Measurements from ENCODE around the gene CDK11A. TPM values are rescaled to one million over a fixed set of nuclear protein-coding genes. Genes with fewer than 3 reads are reported as not detected.

The CDK11A gene
- total RNA-seq, result 13.0 and 13.2 TPM in 2 replicates
- polyA plus RNA-seq (2012), result 24.8 TPM

DNA sequence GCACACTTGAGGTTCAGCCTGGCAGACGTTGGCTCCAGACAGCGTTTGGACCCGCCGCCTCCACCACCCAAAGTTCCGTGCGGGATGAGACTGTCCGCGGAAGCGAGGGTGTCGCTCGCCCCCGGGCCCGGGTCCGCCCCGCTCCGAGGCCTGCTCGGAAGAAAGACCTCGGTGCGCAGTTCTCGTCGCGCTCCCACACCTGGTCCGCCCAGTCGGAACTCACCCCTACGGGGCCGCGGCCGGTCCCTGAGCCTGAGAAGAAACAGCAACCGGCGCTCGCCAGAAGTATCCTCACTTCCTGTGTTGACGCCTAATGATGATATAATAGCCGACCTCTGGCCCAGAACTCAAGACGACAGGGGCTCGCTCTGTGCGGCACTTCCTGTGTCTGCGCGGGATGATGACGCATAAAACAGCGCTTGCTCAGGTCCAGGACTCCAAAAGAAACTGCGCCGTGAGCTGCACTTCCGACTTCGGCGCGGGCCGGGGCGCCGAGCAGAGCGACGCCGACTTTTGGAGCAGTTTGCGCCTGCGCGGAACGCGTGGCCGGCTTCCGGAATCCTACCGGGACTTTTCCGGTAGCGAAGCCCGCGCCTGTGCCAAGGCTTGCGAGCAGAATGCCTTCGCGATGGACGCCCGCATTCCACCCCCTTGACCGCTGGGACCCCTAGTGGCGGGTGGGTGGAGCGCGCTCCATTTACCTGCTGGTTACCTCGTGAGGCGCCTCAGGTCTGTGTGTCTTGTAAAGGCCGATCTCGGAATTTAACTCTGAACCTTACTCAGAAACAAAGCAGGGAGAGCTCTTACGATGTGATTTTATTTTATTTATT, at the start of gene CDK11A:
TSS of gene CDK11A (minus strand) at position 323 of the 830 bp plus-strand sequence. CDS start 1,539 bp downstream, outside the sequence.
- DNase-seq (ENCODE audit: low read depth), result peak; percentile 99

DNA sequence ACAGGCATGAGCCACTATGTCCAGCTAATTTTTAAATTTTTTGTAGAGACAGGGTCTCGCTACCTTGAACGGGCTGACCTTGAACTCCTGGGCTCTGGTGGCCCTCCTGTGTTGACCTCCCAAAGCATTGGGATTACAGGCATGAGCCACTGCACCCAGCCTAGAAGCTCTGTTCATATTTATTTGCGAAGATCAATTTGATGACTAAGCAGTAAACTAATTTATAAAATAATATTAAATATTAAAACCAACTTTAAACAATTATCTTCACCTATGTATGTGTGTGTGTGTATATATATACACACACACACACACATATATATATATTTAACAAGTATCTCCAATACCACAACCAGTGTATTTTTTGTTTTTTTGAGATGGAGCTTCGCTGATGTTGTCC, 49.7 kb upstream of the CDK11A start:
- DNase-seq (ENCODE audit: low read depth), result no peak

DNA sequence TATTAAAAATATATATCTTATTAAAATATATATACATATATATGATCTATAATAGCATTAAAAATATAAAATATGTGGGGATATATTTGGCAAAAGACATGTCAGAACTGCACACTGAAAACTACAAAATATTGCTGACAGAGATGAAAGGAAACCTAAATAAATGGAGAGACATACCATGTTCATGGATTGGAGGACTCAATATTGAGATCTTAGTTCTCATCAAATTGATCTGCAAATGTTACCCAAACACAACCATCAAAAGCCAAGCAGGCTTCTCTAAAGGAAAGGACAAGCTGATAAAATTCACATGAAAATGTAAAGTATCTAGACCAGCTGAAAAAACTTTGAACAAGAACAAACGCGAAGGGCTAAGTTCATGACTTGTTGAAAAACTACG, 46.9 kb upstream of the CDK11A start:
- no peak for DNase-seq (ENCODE audit: low read depth)

DNA sequence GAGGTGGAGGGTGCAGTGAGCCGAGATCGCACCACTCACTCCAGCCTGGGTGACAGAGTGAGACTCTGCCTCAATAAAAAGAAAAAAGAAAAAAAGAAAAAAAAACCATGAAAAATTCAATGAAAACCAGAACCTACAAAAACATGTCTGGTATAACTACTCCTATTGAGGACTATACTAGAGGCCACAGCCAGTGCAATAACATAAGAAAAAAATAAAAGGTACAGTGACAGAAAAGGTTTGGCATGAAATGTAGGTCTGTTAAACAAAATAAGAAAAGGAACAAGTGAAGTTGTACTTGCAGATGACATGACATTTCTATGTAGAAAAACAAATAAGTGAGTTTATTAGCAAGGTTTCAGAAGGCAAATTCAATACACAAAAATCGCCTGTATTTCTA, 45.9 kb upstream of the CDK11A start:
- no peak for DNase-seq (ENCODE audit: low read depth)

DNA sequence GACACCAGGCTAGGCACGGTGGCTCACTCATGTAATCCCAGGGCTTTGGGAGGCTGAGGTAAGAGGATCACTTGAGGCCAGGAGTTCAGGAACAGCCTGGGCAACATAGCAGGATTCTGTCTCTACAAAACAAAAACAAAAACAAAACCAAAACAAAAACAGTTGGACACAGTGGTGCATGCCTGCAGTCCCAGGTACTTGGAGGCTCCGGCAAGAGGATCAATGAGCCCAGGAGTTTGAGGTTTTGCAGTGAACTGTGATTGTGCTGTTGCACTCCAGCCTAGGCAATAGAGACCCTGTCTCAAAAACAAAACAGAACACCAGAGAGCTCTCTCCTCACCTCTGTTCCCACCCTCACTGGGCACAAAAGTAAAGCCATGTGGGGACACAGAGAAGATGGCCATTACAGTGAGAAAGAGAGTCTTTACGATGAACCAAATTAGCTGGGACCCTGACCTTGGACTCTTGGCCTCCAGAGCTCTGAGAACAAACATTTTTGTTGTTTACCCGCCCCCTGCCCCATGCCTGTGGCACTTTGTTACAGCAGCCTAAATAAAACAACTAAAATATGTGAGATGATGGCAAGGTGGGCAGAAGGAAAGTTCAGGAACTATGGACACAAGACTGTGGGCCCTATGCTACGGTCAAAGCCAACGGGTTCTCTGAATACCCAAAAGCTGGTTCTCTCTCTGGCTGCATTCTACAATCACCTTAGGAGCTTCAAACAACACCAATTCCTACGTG, 44.3 kb upstream of the CDK11A start:
- DNase-seq (ENCODE audit: low read depth), result no peak

DNA sequence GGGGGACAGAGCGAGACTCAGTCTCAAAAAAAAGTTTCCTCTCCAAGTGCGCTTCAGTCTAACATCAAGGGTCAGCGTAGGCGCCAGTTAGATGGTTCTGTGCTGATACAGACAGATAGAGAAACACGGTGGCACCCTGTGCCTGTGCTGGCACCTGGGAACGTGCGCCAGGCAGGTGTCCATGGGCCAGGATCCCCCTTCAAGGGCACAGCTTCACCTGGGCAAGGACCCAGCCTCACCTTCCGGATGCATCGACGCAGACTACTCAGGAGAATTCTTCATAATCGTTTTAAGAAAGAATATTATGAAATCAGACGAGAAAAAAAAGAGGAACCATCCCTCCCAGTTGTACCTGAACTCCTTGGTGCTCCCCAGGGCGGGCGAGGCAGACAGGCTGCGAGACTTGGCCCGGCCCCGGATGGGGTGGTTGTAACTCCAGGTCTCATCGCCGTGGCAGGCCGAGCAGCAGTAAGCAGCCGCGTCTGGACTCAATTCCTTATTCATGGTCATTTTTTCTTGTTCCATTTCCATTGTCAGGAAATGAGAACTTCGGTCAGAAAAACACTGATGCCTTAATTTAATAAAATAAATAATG, 40.8 kb upstream of the CDK11A start:
- no peak for DNase-seq (ENCODE audit: low read depth)

DNA sequence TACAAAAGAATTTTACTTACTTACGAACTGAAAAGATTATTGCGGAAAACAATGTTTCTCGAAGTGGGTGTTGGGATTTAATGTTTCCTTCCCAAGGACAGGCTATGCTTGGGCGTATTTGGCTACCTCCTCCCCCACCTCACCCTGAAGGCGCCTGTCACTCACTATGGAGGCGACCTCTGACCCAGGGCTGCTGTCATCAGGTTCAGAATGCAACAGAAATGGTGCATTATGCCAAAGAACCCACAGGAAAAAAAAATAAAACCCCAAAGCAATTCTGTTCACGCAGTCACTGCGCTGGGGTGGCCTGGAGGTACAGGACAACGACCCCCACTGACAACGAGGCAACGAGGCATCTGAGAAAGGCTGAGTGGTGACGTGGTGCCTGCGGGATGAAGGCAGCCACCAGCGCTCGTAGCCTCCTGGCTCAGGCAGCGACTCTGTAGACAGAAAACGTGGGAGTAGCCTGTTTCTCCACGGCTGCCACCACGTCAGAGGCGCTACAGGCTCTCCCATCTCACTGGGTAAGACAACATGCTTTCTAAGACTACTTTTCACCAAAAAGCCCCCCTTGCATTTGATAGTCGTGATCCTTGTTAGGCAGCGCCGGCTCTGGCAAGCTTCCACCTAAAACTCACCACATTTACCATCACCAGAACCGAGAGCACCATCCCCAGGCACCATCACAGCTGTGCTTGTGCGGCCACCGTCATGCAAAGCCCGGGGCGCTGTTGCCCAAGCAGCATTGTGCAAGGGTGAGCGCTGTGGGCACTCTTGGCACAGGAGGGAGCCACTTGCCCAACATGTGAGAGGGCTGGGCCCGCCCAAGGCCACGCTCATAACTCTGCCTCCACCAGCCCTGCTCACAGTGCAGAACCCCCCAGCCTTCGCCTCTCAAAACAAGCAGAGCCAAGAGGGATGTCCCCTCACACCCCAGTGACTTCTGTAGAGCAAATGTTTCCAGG, 39.8 kb upstream of the CDK11A start:
- DNase-seq (ENCODE audit: low read depth), result no peak

DNA sequence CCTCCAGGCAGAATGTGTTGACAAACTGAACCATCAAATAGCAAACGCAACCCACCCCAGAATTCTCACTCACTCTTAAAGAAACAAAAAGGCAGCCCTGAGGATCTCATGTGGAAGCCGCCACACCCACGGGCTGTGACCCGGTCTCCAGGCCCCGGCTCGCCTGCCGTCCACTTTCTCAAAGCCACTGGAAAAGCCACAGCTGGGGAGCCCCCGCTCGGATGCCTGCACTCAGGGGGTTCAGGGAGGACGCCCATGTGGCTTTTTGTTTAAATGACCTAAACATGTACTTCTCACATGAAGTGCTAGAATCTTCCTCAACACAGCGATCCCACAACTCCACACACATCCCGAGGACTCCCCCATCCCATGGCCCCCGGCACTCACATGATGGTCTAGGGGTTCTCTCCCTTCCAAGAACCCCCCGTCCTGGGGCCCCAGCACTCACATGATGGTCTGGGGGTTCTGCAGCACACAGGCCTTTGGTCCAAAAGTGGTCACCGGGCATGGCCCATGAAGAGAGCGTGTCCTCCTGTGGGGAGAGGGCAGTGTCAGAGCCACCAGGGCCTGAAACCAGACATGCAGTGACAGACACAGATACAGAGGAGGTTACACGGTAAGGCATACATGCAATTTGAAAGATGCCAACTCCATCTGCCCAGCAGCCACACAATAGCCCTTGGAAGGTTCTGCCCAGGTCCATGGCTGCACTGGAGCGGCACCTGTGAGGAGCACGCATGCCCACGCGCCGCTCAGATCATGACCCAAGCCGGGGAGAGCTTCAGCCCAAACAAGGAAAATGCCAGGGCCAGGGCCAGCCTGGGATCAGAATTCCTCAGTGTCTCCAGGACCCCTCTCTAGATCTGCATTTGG, 37.6 kb upstream of the CDK11A start:
- DNase-seq (ENCODE audit: low read depth), result no peak

DNA sequence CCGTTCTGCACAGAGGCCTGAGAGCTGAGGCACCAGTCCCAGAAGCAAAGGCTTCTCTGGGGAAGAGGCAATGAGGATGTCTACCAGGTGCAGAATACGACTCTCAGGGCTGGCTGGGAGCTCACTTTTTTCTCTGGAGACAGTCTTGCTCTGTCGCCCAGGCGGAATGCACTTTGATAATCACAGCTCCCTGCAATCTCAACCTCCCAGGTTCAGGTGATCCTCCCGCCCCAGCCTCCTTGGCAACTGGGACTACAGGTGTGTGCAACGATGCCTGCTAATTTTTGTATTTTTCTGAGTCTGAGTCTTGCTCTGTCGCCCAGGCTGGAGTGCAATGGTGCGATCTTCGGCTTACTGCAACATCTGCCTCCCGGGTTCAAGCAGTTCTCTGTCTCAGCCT, 36.6 kb upstream of the CDK11A start:
- no peak for DNase-seq (ENCODE audit: low read depth)

DNA sequence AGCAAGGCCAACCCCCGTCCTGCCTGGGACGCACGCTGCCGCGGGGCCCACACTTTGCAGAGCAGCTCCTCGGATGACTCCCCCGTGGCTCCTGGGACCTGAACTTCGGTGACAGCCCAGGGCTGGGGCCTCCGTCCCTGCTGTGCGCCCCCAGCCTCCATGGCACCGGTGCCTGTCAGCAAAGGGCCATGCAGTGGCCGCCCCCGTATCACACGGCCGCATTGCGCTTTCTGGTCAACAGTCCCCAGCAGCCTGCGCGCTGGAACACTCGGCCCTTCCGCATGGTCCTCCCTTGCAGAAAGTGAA, 36.1 kb upstream of the CDK11A start:
- DNase-seq (ENCODE audit: low read depth), result no peak

DNA sequence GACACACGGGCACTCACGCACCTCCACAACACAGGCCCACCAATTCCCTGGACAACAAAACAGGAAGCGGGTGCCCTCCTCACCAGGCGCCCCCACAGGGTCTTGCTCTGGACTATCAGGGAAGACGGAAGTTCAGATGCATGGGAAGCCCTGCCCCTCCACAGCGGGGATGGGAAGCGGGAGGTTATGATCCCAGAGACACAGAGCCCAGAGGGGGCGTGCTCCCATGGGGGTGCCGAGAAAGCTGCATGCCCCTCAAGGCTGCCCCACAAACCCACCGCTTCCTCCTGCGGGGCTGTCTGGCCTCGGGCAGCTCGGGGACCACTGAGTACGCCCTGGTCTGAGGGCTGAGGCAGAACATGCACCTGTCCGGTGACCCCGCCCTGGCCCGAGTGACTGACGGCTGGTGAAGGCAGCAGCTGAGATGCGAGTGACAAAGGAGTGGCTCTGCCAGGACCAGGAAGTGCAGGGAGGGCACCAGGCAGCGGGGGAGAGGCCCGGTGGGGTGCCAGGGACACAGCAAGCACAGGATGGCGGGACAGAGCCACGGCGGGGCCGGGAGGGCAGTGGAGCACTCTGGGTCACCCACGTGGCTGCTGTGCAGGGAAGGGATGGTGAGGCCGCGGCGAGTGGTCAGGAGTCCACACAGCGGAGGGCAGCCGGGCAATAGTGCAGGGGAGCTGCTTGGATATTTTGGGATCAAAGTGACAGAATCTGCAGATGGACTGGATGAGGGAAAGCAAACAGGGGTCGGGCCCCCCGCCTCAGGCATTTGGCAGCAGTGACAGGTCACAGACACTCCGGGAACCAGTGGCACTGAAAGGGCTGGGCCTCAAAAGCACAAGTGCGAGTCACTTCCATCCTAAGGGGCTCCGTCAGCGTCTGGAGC, 35.5 kb upstream of the CDK11A start:
- peak; percentile 63 for DNase-seq (ENCODE audit: low read depth)

DNA sequence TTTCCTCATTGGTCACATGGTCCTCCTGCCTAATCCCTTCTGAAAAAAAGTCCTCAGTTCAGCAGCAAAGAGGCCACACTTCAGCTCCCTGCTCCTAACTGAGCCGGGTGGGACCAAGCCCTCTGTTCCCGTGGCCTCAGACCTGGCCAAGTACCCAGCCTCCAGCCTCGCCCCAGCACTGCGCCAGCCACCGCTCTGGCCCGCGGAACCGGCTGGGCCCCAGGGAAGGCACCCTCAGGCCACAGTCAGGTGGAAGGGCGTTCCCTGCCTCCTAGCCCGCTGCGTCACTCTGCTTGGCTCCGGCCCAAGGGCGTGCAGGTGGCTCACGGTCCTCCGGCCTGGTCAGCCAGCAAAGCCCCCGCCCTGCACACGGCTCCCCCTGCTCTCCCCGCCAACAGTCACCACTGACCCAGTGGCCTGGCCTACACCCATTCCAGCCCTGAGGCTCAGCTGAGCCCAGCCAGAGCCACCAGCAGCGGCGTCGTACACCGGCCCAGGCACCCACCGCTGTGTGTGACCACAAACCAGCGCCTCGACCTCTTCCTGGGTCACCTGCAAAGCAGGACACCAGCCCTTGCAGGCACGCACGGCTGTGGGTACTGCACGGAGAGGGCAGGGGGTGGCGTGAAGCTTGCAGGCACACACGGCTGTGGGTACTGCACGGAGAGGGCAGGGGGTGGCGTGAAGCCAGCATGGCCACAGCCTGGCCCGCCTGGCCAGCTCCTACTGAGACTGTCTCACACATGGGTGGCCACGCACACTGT, 34.7 kb upstream of the CDK11A start:
- no peak for DNase-seq (ENCODE audit: low read depth)

DNA sequence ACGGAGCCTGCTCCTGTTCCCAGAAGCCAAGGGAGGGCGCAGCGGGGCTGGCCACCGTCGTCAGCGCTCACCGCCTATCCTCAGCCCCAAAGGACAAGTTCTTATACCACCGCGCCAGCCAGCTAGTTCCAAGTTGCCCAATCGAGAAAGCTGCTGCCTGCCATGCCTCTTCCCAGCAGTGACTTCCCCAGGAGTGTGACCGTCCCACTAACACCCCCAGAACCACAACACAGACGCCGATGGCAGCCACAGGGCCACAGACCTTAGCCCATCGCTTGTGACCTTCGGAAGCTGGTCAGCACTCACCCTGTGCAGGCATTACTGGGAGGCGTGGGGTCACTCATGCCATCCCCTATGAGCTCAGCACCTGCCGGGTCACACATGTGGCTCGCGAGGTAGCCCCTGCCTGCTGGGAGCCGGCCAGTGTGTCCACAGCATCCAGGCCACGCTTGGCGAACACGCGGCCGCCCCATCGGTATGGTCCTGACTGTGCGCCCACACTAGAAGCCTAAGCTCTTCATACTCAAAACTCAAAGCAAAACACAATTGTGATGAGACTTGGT, 34.0 kb upstream of the CDK11A start:
- DNase-seq (ENCODE audit: low read depth), result no peak

DNA sequence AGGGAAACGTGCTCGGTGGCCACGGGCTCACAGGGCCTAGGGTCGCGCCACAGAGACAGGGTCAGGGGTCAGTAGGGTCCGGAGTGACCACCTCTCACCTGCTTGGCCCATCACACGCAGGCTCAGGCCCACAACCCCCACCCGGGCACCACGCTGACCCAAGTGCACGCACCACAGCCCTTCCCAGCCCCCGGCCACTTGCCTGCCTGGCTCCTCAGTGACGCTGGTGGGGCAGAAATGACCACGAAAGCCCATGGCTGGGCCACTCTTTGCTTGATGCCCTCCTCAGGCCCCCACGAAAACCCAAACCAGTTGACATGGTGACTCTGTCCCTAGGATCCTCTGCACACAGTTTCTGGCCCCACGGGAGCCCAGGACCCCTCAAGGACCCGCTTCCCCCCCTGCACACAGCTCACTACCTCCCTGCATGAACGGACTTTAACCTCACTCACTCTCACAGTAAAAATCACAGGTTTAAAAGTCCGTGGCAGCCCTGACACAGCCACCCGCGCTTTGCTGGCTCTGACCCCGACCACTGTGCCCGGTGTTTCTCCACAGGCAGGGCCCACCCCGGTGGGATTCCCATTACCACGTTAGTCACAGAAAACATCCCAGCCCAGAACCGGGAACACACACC, 33.4 kb upstream of the CDK11A start:
- DNase-seq (ENCODE audit: low read depth), result no peak

DNA sequence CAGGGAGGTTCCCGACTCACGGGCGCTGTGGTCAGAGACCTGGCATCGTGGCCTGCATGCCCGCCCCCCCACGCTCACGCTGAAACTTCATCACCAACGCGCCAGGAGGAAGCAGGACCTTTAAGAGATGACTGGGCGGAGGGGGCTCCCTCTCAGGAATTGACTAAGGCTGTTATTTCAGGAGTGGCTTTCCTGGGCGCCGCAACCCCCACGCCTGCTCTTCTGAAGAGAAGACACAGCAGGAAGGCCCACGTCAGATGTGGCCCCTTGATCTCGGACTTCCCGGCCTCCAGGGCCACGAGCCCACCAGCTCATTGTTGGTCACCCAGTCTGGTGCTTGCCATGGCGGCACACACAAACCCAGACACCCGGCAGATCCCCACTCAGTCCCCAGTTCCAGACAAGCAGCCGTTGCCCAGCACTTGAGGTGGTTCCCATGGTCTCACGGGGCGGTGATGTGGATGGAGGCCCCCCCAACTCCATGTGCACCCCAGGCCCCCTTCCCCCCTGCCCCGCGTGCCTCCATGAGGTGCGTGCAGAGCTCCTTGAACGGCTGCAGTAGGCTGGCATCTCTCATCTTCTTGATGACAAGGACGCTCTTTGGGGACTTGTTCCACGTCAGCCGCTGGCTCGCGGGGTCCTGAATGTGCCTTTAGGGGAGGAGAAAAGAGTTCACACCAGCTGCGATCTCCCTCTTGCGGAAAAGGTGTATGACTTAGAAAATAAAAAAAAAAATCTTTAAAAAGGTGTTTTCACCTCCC, 32.7 kb upstream of the CDK11A start:
- no peak for DNase-seq (ENCODE audit: low read depth)

DNA sequence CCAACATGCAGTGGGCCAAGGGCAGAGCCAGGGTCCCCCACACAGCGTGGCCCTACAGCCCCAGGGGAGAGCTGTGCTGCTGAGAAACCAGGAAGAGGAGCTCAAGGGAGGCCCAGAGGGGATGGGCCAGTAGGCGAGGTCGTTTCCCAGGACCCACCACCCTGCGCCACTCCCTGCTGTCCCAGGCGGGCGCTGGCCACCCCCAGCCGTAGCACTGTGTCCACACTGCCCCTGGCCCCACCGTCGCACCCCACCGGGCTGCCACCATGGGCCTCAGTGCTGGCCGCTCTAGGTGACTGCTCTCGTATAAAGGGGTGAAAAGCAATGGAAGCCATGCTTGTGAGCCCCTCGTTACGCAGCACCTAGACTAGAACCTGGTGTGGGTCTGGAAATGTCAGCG, 31.7 kb upstream of the CDK11A start:
- DNase-seq (ENCODE audit: low read depth), result no peak

DNA sequence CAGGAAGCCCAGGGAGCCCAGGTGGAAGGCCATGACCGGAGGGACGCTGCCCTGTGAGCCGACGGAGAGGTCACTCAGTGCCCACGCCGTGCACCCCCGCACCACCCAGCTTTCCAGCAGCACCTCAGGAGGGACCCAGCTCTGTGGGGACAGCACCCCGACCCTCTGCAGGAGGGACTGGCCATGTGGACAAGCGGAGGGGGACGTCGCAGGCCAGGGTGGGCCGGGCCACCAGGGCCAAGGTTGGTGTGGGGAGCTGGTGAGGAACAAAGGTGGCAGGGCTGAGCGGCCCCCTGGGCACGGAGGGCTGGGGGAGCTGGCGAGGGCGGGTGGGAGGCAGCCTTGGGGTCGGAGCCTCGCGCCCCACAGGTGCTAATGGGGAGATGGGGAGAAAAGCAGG, 31.3 kb upstream of the CDK11A start:
- no peak for DNase-seq (ENCODE audit: low read depth)
